Neural cell (in vitro differentiated cells): ENCODE data around the gene ADI1. TPM values are rescaled to one million over a fixed set of nuclear protein-coding genes. Genes with fewer than 3 reads are reported as not detected.

Source experiments
- H2AFZ ChIP-seq: fragments of 200-600, 300-800 bp; sonication (generic), shearing (Covaris generic); 2 replicates; pipeline ENCODE4 v1.6.0; 2014; ENCODE audit warnings: low read depth, mild to moderate bottlenecking, antibody characterized with exemption, low read length, moderate library complexity
- H3F3A ChIP-seq: fragments of 200-600 bp; shearing (Covaris generic); 2 replicates; pipeline ENCODE4 v1.6.1; 2016; ENCODE audit warnings: mild to moderate bottlenecking, moderate library complexity, mixed read lengths, antibody characterized with exemption, low read length; ENCODE audit not compliant: insufficient read depth, poor library complexity, severe bottlenecking
- H3K27ac ChIP-seq: fragments of 200-600, 300-800 bp; sonication (generic), shearing (Covaris generic); 2 replicates; pipeline ENCODE4 v1.5.1; 2014; ENCODE audit warnings: mild to moderate bottlenecking, low read length, moderate library complexity
- H3K27me3 ChIP-seq: fragments of 300-800, 200-600 bp; sonication (generic), shearing (Covaris generic); 2 replicates; pipeline ENCODE4 v1.6.0; 2014; ENCODE audit warnings: mild to moderate bottlenecking, low read depth, low read length, moderate library complexity; ENCODE audit not compliant: insufficient read depth
- H3K36me3 ChIP-seq: fragments of 300-800, 200-600 bp; sonication (generic), shearing (Covaris generic); 2 replicates; pipeline ENCODE4 v1.5.1; 2014; ENCODE audit warnings: mild to moderate bottlenecking, antibody characterized with exemption, low read length, moderate library complexity; ENCODE audit not compliant: insufficient read depth
- H3K4me2 ChIP-seq: fragments of 300-800, 200-600 bp; sonication (generic), shearing (Covaris generic); 2 replicates; pipeline ENCODE4 v1.6.0; 2014; ENCODE audit warnings: mild to moderate bottlenecking, low read length
- H3K4me3 ChIP-seq: fragments of 300-800, 200-600 bp; sonication (generic), shearing (Covaris generic); 2 replicates; pipeline ENCODE4 v1.5.1; 2014; ENCODE audit warnings: mild to moderate bottlenecking, low read length, moderate library complexity
- H3K79me2 ChIP-seq: fragments of 200-600 bp; shearing (Covaris generic); replicated peaks from 2 replicates; pipeline ENCODE4 v1.6.0; 2014; ENCODE audit warnings: mild to moderate bottlenecking, low read length, moderate library complexity; ENCODE audit not compliant: insufficient read depth
- H3K9ac ChIP-seq: fragments of 300-800, 200-600 bp; sonication (generic), shearing (Covaris generic); 2 replicates; pipeline ENCODE4 v1.6.1; 2016; ENCODE audit warnings: mild to moderate bottlenecking, low read length, mixed read lengths
- H3K9me2 ChIP-seq: fragments of 200-600 bp; shearing (Covaris generic); 2 replicates; pipeline ENCODE4 v1.6.1; 2016; ENCODE audit warnings: mild to moderate bottlenecking, low read length, mixed read lengths; ENCODE audit not compliant: insufficient read depth
- H3K9me3 ChIP-seq: fragments of 200-600, 300-800 bp; sonication (generic), shearing (Covaris generic); 2 replicates; pipeline ENCODE4 v1.6.1; 2016; ENCODE audit warnings: mild to moderate bottlenecking, mixed run types, low read length, moderate library complexity, mixed read lengths
- H4K20me1 ChIP-seq: fragments of 200-600 bp; shearing (Covaris generic); 2 replicates; pipeline ENCODE4 v1.6.1; 2016; ENCODE audit warnings: mild to moderate bottlenecking, mixed run types; ENCODE audit not compliant: insufficient read depth
- EP300 ChIP-seq: fragments of 450-650 bp; conservative IDR thresholded peaks from 2 replicates; pipeline ENCODE4 v1.6.1; 2014; ENCODE audit warnings: antibody characterized with exemption, mild to moderate bottlenecking, moderate library complexity; ENCODE audit not compliant: poor library complexity, severe bottlenecking
- EZH2 ChIP-seq: fragments of 200-600, 300-800 bp; shearing (Covaris generic), sonication (generic); IDR thresholded peaks from 2 replicates; pipeline ENCODE4 v1.6.1; 2014; ENCODE audit warnings: antibody characterized with exemption, low read length, borderline replicate concordance, mild to moderate bottlenecking; ENCODE audit not compliant: insufficient read depth, poor library complexity, severe bottlenecking
- MXI1 ChIP-seq: fragments of 450-650 bp; conservative IDR thresholded peaks from 2 replicates; pipeline ENCODE4 v1.6.1; 2014; ENCODE audit warnings: antibody characterized with exemption, mild to moderate bottlenecking; ENCODE audit not compliant: poor library complexity, severe bottlenecking
- POLR2AphosphoS5 ChIP-seq: IDR thresholded peaks from 2 replicates; pipeline ENCODE4 v1.6.1; 2012
- RAD21 ChIP-seq: fragments of 450-650 bp; conservative IDR thresholded peaks from 2 replicates; pipeline ENCODE4 v1.6.1; 2014; ENCODE audit warnings: antibody characterized with exemption, mild to moderate bottlenecking, moderate library complexity
- REST ChIP-seq: IDR thresholded peaks from 2 replicates; pipeline ENCODE4 v1.6.1; 2012; ENCODE audit warnings: borderline replicate concordance
- SMC3 ChIP-seq: fragments of 450-650 bp; conservative IDR thresholded peaks from 2 replicates; pipeline ENCODE4 v1.6.1; 2014; ENCODE audit warnings: antibody characterized with exemption, mild to moderate bottlenecking, moderate library complexity; ENCODE audit not compliant: poor library complexity
- TAF1 ChIP-seq: IDR thresholded peaks from 2 replicates; pipeline ENCODE4 v1.6.1; 2012; ENCODE audit warnings: low read depth
- polyA plus RNA-seq: library from polyadenylated mRNA; depleted of rRNA; stranded (reverse); fragments of >200 nt; gene quantifications from 2 replicates; pipeline ENCODE4 v1.2.3, GENCODE V29; 2014
- TF ChIP-seq, protein P1 (sequence below): fragments of 450-650 bp; IDR thresholded peaks from 2 replicates; pipeline ENCODE4 v1.5.1; 2014; ENCODE audit warnings: antibody characterized with exemption, mild to moderate bottlenecking, moderate library complexity; ENCODE audit not compliant: poor library complexity, severe bottlenecking

ADI1 gene
- polyA plus RNA-seq, 1 donor from 2014 or later: 23.9 TPM

DNA sequence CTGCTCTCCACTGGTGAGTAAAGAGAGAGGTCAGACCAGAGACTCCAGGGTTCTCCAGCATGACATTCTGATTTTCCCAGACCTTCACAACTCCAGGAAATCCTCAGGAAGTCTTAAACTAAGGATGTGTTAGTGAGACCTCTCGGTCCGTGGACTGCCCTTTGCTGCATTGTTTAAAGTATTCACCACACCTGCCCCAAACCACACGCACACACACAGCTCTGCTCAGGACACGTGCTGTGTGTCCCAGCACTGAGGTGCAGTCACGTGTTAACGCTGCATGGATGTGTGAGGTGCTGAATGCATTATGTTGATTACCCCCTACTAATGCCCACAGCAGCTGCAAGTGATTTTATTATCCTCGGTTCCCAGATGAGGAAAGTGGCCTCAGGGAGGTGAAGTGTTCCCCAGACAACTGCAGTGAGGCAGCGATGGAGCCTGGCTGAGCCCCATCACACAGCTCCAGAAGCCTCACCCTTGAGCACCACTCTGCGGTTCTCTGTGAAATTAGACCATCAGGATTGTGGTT is 71.5 kb downstream of the ADI1 start:
- Histone ChIP-seq H3K9ac (no peak overlapping the region), H3K27me3 (no peaks in the 10 kb centered on the region), H3K9me3 (no peaks in the 10 kb centered on the region), H3K9me2 (no peaks in the 10 kb centered on the region), H3K36me3 (peaks cover 17% of the 10 kb centered on the region), H2AFZ (no peak overlapping the region), H3K4me3 (no peak overlapping the region), H4K20me1 (no peaks in the 10 kb centered on the region), H3K4me2 (no peak overlapping the region), H3F3A (no peaks in the 10 kb centered on the region), H3K79me2 (no peaks in the 10 kb centered on the region), H3K27ac (no peak overlapping the region)
- TF ChIP-seq REST (no peak), MXI1 (no peak), EP300 (no peak), EZH2 (no peak), RAD21 (no peak), SMC3 (no peak), POLR2AphosphoS5 (no peak), TAF1 (no peak)
- TF ChIP-seq, protein P1, sequence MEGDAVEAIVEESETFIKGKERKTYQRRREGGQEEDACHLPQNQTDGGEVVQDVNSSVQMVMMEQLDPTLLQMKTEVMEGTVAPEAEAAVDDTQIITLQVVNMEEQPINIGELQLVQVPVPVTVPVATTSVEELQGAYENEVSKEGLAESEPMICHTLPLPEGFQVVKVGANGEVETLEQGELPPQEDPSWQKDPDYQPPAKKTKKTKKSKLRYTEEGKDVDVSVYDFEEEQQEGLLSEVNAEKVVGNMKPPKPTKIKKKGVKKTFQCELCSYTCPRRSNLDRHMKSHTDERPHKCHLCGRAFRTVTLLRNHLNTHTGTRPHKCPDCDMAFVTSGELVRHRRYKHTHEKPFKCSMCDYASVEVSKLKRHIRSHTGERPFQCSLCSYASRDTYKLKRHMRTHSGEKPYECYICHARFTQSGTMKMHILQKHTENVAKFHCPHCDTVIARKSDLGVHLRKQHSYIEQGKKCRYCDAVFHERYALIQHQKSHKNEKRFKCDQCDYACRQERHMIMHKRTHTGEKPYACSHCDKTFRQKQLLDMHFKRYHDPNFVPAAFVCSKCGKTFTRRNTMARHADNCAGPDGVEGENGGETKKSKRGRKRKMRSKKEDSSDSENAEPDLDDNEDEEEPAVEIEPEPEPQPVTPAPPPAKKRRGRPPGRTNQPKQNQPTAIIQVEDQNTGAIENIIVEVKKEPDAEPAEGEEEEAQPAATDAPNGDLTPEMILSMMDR: no peak

Other genes with a start within 250 kb of the ADI1 start
- gene EIPR1, start 141.7 kb downstream of the ADI1 start, polyA plus RNA-seq: 138 and 147 TPM in 2 replicates
- gene TRAPPC12, start 139.8 kb downstream of the ADI1 start, polyA plus RNA-seq: 76.2 and 76.3 TPM in 2 replicates
- 23.4 and 25.0 TPM in 2 replicates for gene RNASEH1, start 38.8 kb upstream of the ADI1 start, polyA plus RNA-seq
- gene RPS7, start 55.7 kb upstream of the ADI1 start, polyA plus RNA-seq: 1,885 and 2,249 TPM in 2 replicates
- gene COLEC11, start 75.6 kb upstream of the ADI1 start, polyA plus RNA-seq: 1.7 and 4.0 TPM in 2 replicates
- 0.33 TPM in 1 of 2 replicates, not detected in the other for gene ALLC, start 138.7 kb upstream of the ADI1 start, polyA plus RNA-seq
- gene DCDC2C, start 184.0 kb upstream of the ADI1 start, polyA plus RNA-seq: not detected in 2 replicates